Measurements from ENCODE around the gene TGM5.

- no peak for TF ChIP-seq CTCF (conservative IDR thresholded peaks at IDR 0.05)
- TF ChIP-seq EZH2 (IDR thresholded peaks at IDR 0.05; ENCODE audit: low read depth), result no peak
Measured at GRCh38 chr15:43278869-43279268, 12.1 kb upstream of the TGM5 start.

Measured in PC-9 (cell line).